HTR-8/SVneo (cell line): ENCODE measurements around the gene C2CD4C.
"Not testable (repeated sequence)": the region's sequence is repeated elsewhere in the genome, so short reads cannot be mapped to it uniquely, and the experiment has no call there.

Experiments used
- DNase-seq: peaks from one replicate; pipeline ENCODE4 v3.0.0; 2011; ENCODE audit warnings: low spot score, mixed read lengths; ENCODE audit not compliant: insufficient read length
- FAIRE-seq: peaks from 2 replicates; lab custom pipeline; 2011; peaks lifted over from hg19 to GRCh38; lab: Jason Lieb, UNC

The C2CD4C gene

GRCh38 chr19:439167-439900 lies 30.4 kb upstream of the C2CD4C start:
- DNase-seq (no peak), FAIRE-seq (no peak)

- DNase-seq (no peak), FAIRE-seq (no peak)
These were observed 29.5 kb upstream of the C2CD4C start for GRCh38 chr19:438416-438958.

DNA sequence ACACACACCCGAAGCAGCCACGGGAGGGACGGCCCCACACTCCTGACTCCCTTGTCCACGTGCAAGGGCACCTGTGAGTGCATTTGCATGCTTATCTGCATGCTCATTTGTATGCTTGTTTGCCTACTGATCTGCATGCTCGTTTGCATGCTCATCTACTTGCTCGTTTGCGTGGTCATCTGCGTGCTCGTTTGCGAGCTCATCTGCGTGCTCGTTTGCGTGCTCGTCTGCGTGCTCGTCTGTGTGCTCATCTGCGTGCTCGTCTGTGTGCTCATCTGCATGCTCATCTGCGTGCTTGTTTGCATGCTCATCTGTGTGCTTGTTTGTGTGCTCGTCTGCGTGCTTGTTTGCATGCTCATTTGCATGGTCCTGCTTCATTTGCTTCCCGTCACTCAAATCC lies 28.1 kb upstream of the C2CD4C start:
- DNase-seq (no peak), FAIRE-seq (no peak)

GRCh38 chr19:436413-436950 lies 27.5 kb upstream of the C2CD4C start:
- no peak for FAIRE-seq
- no peak for DNase-seq

DNA sequence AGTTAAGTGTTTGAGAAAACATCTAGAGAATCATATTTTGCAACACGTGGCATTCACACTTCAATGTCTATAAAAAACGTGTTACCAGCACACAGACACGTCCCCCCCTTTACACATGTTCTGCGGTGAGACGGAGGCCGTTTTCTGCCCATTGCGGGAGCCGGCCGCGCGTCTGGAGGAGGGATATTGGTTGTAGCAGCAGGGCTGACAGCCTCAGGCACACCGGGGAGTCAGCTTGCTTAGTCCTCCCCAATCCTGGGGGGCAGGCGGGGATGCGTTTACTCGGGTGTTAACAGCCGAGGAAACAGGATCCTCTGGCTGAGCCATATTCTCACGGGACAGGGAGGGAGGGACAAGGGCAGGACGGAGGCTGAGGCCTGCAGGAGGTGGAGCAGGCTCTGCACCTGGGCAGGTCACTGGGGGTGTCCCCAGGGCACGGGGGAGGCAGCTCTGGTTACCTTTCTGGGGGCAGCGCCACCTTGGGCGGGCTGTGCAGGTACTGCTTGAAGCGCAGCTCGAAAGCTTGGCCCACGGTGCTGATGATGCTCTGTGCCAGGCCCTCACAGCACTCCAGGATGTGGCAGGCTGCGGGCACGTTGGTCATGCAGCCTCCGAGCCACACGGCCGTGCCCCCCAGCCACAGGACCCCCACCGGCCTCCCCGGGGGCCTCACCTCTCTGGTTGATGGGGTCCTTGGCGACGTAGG lies 26.9 kb upstream of the C2CD4C start:
- FAIRE-seq (no peak), DNase-seq (no peak)

DNA sequence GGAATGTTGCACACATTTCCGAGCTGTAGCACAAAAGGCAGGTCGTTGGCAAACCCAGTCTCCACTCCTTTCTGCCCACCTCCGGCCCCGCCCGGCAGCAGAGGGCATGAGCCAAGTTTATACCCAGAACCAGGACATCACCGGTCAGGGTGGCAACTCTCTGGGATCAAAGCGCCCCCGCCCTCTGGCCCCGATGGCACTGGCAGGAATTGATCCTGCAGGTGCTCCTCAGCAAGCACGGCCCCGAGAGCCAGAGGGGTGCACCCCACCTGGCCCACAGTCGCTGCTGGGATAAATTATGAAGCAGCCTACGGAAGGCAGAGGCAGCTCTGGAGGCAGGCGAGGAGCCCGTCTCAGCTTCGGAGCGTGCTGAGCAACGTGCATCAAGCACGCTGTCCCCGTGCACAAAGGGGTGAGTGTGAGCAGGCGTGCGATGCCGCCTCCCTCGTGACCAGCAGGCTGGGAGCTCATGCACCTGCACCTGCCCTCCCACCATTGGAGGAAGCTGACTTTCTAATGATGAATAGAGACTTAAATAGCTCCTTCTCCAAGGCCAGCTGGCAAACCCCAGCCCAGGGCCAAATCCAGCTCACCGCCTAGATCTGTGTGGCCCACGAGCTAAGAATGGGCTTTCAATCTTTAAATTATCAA lies 26.2 kb upstream of the C2CD4C start:
- no peak for FAIRE-seq
- DNase-seq, result no peak

DNA sequence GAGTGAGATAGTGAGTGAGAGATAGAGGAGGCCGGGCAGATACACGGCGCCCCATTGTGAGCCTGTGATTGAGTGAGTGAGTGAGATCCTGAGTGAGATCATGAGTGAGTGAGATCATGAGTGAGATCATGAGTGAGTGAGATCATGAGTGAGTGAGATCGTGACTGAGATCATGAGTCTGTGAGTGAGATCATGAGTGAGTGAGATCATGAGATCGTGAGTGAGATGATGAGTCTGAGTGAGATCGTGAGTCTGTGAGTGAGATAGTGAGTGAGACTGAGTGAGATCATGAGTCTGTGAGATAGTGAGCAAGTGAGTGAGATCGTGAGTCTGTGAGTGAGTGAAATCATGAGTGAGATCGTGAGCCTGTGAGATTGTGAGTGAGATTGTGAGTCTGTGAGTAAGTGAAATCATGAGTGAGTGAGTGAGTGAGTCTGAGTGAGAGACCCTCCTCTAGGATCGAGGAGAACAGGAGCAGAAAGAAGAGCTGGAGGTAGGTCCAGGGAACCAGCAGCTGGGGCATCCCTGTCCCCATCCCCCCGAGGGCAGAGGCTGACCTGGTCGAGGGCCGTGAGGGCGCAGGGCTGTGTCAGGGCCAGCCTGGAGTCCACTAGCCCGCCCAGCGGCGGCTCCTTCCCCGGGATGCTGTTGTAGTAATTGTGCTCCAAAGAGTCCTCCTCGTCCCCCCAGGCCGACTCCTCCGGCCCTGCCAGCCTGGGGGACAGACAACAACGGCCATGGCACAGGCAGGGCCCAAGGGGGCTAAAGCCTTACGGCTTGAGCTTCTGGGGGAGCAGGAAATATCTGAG lies 25.4 kb upstream of the C2CD4C start:
- no peak for DNase-seq
- FAIRE-seq, result peak; percentile 91

GRCh38 chr19:430701-431100 lies 21.8 kb upstream of the C2CD4C start:
- FAIRE-seq (no peak), DNase-seq (no peak)

GRCh38 chr19:428149-428548 lies 19.2 kb upstream of the C2CD4C start:
- no peak for DNase-seq
- no peak for FAIRE-seq

- not testable (repeated sequence) for DNase-seq
These were observed 18.7 kb upstream of the C2CD4C start for GRCh38 chr19:427675-428074.

DNA sequence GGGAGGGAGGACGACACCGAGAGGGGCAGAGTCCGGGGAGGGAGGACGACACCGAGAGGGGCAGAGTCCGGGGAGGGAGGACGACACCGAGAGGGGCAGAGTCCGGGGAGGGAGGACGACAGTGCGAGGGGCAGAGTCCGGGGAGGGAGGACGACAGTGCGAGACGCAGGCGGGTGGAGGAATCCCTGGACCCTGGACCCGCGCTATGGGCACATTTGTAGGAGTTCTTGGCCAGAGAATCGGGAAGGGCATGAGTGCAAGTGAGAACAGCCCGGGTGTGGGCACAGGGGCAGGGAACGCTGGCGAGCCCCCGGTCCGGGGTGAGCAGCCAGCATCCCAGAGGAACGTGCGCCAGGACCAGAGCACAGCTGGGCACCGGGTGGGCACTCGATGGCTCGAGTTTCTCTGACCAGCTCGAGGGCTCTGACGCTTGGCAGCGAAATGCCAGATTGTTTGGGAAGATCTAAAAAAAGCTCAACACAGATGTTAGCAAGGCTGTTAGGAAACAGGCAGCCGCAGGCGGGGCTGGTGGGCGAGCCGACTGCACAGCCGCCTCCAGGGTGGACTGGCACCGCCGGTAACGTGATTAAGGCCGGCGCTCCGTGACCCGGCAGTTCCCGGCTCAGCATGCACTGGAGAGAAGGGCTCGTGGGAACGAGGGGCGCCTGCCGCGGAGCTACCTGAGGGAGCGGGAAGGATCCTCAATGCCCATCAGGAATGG lies 17.9 kb upstream of the C2CD4C start:
- DNase-seq (no peak), FAIRE-seq (no peak)

More at GRCh38 chr19:427675-428074, 18.7 kb upstream of the C2CD4C start:
- FAIRE-seq, result not testable (repeated sequence)

DNA sequence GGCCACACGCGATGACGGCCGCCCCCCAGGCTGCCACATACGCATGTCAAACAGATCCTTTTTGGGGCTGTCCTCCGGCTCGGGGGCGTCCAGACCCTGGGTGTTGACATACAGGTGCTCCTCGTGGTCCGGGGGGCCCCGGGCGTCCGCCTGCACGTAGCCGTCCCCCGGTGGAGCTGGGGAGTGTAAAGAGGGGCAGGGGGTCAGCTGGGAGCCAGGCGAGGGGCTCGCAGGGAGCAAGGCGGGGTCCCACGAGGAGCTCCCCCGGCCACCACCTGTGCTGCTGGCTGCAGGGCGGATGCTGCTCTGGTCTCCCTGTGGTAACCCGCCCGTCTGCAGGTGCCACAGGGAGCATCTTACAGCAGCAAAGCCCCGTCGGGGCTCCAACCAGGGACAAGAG lies 16.1 kb upstream of the C2CD4C start:
- DNase-seq (no peak), FAIRE-seq (no peak)

DNA sequence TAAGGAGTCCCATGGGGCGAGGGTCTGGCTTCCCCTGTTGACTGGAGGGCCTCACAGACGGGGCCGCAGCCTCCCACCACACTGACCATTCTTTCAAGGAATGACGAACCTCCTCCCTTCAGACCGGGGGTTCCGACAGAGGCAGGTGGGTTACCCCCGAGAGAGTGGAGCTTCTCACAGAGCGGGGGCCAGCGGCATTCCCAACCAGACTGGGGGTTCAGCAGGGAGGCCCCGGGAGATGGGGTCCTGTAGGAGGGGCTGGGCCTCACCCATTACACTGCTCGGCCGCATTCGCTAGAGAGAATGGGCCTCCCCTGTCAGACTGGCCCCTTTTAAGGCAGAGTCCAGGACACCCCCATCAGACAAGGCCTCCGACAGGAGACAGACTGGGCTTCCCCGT lies 15.6 kb upstream of the C2CD4C start:
- DNase-seq, result no peak
- FAIRE-seq, result no peak

DNA sequence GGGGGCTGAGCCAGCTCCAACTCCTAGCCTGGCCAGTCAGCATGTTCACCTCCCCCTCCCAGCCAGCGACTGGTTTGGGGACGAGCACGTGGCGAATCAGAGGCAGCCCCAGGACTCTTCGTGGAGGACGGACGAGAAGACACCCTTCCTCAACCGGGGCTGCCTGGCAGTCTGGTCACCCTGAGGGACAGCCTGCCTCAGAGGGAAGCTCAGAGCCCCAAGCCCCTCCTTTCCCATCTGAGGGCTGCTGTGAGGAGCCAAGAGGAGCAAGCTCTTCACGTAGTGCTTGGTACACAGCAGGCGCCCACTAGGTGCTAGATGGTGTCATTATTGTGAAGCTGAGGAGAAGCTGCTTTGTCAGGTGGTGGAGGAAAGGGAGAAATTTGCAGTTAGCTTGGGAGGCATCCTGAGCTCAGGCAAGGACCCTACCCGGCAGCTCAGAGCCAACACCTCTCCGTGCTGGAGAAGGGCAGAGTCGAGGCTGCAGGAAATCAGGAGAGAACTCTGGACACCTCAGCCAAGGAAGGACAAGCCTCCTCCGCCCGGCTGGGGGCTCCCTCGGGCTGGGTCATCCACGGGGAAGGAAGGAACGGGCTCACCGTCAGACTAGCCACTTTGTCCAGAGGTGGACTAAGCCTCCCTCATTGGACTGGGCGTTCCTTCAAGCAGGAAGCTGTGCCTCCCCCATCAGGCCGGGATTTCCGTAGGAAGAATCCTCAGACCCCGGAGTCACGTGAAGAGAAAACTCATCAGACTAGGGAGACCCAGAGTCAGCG lies 14.9 kb upstream of the C2CD4C start:
- FAIRE-seq (no peak), DNase-seq (no peak)

DNA sequence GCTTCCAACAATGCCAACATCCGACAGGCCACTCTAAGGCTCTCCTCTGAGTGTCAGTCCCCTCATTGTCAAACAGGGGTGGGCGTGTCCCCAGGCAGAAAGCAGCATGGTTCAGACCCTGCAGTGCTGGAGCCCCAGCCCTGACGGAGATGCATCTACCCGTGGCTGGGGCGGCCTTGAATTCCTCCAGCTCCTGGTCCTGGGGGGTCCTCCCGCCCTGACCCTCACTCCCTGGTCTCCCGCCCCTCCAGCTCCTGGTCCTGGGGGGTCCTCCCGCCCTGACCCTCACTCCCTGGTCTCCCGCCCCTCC lies 13.9 kb upstream of the C2CD4C start:
- FAIRE-seq, DNase-seq: not testable (repeated sequence)

- DNase-seq, result no peak
- no peak for FAIRE-seq
These were observed 13.4 kb upstream of the C2CD4C start for GRCh38 chr19:422213-422916.

GRCh38 chr19:419721-420515 lies 11.0 kb upstream of the C2CD4C start:
- no peak for FAIRE-seq

More at GRCh38 chr19:419721-420515, 11.0 kb upstream of the C2CD4C start:
- DNase-seq, result no peak
